NCI-H1694 treated with DMSO at 0.1 percent for 48 hours (cell line): ENCODE measurements around the gene ANKRD28.

Experiments
- DNase-seq: peaks from one replicate; lab custom pipeline; 2025; lab: John Stamatoyannopoulos, UW

ANKRD28 gene

DNA sequence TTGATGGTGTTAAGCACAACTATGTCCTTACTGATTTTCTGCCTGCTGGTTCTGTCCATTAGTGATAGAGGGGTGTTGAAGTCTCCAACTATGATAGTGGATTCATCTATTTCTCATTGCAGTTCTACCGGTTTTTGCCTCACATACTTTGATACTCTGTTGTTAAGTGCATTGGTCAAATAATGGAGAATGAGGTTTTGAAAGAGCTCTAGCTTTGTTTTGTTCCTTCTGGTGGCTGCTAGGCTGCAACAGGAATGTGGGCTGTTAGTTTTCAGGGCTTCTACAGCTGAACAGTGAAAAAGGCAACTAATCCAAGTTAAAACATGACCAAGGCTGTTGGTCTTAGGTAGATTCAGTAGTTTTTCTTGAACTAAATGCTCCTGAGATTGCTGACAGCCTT, 133.6 kb downstream of the ANKRD28 start:
- no peak for DNase-seq

DNA sequence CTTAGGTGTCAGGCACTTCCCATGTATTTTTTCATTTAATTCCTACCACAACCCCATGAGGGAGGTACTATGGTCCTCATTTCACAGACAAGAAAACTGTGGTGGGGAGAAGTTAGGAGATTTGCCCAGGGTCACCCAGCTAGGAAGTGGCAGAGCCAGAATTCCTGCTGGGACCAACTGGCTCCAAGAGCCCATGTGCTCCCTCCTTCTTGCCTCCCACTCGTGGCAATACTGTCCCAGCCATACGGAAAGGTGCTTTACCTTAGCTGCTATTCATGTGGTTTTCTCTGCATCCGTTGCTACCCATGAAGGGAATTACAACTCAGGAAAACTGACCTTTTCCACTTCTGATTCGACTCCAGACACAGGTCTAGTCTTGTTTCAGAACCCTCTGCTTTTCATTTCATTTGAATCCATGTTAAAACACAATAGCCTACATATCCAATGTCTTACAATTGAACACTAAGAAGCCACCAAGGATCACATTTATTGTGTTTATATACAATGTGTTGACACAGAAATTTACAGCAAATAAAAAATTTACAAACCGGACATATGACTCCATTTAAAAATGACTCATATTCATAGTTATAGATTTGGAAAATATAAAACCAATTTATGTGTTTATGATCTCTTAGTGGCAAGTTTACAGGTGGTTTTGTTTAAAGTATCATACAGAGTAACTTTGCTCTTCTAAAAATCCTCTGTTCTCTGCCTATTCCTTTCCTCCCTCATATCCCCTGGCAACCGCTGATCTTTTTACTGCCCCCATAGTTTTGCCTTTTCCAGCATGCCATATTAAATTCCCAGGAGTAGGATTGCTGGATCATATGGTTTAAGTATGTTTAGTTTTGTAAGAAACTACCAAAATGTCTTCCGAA, 137.5 kb downstream of the ANKRD28 start:
- no peak for DNase-seq

GRCh38 chr3:15659254-15659975, 138.4 kb downstream of the ANKRD28 start:
- DNase-seq: no peak

DNA sequence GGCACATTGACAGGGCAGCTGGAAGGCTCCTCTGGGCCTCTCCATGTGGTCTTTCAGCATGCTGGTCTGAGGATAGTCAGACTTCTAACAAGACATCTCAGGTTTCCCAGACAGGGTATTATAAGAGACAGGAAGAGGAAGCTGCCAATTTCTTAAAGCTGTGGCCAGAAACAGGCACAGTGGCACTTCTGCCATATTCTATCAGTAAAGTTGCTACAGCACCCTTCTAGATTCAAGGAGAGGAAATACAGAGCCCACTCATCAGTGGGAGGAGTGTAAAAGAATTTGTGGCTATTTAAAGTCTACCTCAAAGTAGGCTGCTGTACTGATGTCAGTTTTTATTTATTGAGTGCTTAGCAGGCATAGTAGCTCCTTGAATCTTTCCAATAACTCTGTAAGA, 140.8 kb downstream of the ANKRD28 start:
- no peak for DNase-seq

GRCh38 chr3:15656342-15656741, 141.4 kb downstream of the ANKRD28 start:
- no peak for DNase-seq

GRCh38 chr3:15654891-15655290, 142.9 kb downstream of the ANKRD28 start:
- no peak for DNase-seq

GRCh38 chr3:15654127-15654526, 143.7 kb downstream of the ANKRD28 start:
- no peak for DNase-seq

- DNase-seq: no peak
Observed at GRCh38 chr3:15653321-15653720, 144.5 kb downstream of the ANKRD28 start.

- DNase-seq: no peak
Observed at GRCh38 chr3:15651396-15651795, 146.4 kb downstream of the ANKRD28 start.

DNA sequence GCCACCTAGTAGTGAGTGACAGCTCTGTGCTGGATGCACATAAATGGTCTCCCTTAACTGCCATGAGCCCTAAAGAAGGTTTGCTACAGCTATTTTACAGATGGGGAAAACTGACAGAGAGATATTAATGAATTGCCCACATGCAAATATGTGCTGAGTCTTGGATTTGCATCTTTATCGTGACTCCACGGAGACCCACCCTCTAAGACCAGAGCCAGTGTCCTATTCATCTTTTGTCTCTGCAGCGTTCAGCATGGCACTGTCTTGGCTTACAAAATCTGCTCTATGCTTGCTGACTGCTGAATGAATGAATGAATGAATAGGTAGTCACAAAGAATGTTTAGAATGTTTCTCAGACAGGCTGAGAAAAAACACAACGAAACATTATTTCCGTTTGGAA, 147.9 kb downstream of the ANKRD28 start:
- DNase-seq: no peak

DNA sequence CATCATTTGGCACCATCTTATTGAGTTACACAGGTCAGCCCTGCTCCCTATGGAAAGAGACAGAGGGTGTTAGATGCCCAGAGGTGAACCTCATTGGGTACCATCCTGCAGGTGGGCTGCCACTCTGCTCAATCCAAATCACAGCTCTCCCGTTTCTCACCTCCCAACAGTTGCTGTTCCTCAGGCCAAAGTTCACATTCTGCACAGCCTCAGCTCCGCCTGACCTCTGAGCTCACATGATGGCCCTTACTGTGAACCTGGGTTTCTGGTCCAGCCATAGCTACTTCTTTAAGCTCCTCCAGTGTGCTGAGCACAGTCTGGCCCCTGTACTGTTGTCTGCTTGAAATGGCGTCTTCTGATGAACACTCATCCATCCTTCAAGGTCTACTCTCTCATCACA, 148.4 kb downstream of the ANKRD28 start:
- no peak for DNase-seq

DNA sequence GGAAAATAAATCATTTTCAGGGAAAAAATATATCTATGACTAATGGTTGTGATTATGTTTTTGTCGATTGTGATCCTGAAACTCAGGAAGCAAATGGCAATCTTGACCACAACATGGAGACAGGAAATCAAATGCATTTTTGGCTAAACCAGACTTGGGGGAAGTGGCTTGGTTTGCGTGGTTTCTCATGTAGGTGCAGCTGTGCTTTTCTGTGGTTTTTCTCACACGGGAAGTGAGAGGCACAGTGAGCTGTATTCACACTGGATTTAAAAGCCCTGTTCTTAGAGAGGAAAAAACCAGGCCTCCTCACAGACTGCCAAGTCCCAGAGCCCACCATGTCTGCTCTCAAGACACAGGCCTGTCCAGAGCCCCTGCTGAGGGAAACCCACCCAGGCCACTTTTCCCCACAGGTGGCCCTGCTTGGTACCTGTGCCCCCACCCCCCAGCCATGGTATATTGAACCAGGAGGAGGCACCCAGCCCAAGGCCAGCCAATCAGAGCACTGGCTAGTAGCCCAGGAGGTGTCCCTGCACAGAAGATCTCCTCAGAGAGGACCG, 150.1 kb downstream of the ANKRD28 start:
- DNase-seq: no peak

- no peak for DNase-seq
Observed at GRCh38 chr3:15646851-15647511, 150.8 kb downstream of the ANKRD28 start.

DNA sequence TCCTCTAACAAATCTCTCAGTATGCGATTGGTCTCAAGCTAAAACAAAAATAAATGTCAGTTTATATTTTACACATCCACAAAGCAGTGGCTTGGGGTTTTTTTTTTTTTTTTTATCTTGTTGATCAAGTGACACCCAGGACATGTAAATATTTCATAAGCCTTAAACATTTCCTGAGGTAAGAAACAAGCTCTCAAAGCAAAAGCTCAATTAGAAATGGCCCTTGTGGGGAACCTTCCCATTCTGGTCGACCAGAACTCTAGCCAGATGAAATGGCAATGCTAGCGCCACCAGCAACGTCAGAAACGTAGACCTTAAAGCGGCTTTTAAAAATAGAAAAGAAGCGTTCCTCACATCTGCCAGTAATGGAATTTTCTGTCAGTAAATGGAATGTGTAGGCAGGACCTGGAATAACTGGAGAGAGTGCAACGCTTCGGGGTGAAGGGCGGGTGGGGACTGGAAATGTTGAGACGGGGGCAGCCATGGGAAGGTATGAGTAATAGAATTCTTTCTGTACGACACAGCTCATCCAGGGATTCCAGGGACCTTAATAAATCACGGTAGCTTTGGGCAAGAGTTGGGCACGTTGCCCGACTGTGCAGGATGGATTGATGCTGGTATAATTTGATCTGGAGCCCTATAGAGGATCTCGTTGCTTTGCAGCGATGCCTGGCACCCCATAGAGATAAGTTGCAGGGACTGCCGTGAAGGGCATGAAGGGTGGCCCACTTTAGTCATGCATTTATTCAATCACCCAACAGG, 151.9 kb downstream of the ANKRD28 start:
- no peak for DNase-seq

DNA sequence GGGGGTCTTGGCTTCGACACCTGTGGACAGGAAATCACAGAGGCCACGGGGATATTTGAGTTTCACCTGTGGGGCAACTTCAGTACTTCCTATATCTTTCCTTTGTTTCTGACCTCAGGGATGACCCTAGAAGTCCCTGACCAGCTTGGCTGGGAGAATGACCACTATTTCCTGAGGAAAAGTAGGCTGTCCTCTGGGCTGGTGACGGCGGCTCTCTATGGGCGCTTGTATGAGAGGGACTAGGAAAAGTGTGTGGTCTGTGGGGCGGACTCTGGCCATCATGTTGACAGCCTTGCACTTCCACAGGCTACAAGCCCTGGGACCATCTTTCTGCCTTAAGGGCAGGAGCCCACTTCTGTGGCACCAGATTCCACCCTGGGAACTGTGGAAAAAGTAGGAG, 152.5 kb downstream of the ANKRD28 start:
- no peak for DNase-seq

GRCh38 chr3:15638891-15639262, 158.9 kb downstream of the ANKRD28 start:
- no peak for DNase-seq

DNA sequence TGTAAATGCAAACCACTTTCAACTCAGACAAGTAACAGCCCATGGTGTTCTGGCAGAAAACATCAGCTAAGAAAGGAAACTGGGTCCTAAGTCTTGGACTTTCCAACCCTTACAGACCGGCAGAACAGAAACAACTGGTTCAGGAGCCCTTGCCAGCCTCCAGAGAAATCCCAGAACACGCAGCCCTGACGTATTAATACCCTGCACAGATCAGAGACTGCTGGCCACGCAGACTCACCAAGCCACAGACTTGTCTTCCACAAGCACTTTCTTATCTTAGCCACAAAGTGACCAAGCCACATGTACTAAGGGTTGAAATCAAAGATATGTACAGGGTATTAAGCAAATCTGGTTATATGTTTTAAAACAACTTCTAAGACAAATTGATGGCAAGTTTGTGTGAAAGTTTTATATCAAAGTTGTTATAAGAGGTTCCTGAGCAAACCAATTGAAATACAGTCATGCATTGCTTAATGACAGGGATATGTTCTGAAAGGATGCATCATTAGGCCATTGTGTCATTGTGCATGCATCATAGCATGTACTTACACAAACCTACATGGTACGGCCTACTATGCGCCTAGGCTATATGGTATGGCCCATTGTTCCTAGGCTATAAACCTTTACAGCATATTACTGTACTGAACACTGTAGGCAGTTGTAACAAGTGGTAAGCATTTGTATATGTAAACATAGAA, 159.4 kb downstream of the ANKRD28 start:
- no peak for DNase-seq

GRCh38 chr3:15637131-15637951, 160.4 kb downstream of the ANKRD28 start:
- no peak for DNase-seq

DNA sequence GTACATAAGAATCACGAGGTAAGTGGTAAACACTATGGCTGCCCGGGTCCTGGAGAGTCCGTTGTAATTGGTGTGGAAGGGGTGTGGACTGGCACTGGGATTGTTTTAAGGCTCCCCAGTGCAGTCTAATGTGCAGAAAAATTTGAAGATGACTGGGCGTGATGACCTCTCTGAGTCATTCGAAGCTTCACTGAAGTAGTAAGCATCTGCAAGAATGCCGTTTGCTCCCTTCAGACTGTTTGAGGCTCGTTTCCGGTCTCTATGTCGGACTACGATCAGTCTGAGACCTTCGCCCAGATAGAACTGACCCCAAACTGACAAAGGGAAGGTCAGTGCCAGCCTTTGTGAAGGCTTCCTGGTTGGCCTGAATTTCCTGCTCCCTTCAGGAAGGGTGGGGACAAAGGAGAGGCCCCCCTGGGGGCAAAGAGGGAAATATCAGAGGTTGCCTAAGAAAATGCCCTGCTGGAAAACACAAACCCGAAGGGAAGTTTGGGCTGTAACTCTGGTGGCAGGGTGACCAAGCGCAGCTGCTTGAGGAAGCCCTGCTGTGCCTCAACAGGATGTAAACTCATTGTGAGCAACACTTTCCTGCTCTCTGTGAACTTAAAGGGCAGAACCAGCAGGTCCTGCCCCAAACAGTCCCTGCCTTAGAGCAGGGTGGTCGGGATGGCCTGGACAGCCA, 161.6 kb downstream of the ANKRD28 start:
- no peak for DNase-seq
